ENCODE data around the gene RBBP9.

DNA sequence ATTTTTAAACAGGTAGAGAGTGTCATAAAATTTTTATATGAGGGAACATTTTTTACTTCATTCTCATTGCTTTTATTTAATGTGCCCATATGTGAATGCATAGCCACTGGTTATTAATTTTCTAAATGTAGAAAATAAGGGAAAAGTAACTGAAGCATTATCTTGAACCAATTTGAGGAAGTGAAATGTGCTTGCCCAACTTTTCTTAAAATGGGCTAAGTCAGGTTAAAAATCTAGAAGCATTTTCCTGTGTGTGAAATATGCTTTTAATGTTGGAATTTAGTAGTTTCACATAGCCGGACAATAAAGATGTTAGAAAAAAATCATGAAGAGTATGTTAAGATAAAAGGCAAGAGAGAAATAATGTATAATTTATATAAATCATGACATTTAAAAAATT, 14.5 kb upstream of the RBBP9 start:
- TF ChIP-seq POLR2AphosphoS5 (IDR thresholded peaks at IDR 0.05; ENCODE audit: borderline replicate concordance, low read depth, low read length) = no peak
- TF ChIP-seq EZH2 (IDR thresholded peaks at IDR 0.05) = no peak
